ENCODE data around the gene TCF19.

DNA sequence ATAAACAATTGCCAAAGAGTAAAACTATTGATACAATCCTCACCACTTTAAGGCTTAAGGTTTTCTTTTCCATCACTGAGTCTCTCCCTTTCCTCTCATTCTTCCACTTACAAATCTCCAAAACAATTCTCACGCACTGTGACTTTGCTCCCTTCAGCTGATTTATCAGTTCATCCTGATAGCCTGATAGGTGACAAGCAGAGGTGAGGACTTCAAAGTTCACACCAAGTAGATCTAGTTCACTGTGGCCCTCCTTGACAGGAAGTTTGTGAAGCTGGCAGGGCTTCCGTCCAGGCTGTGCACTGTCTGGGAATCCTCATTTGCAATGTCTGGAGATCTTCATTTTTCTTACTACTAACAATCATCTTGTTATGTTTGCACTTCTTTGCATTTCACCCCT, 47.2 kb downstream of the TCF19 start:
- TF ChIP-seq, protein P1, sequence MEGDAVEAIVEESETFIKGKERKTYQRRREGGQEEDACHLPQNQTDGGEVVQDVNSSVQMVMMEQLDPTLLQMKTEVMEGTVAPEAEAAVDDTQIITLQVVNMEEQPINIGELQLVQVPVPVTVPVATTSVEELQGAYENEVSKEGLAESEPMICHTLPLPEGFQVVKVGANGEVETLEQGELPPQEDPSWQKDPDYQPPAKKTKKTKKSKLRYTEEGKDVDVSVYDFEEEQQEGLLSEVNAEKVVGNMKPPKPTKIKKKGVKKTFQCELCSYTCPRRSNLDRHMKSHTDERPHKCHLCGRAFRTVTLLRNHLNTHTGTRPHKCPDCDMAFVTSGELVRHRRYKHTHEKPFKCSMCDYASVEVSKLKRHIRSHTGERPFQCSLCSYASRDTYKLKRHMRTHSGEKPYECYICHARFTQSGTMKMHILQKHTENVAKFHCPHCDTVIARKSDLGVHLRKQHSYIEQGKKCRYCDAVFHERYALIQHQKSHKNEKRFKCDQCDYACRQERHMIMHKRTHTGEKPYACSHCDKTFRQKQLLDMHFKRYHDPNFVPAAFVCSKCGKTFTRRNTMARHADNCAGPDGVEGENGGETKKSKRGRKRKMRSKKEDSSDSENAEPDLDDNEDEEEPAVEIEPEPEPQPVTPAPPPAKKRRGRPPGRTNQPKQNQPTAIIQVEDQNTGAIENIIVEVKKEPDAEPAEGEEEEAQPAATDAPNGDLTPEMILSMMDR (IDR thresholded peaks at IDR 0.05), result no peak
- TF ChIP-seq POLR2A (IDR thresholded peaks at IDR 0.05; ENCODE audit: low read length) (no peak), SREBF2 (IDR thresholded peaks at IDR 0.05) (no peak), RCOR1 (IDR thresholded peaks at IDR 0.05; ENCODE audit: low read depth, low read length) (no peak)

Data from A549 (cell line).